ENCODE results near the gene RP2. TPM values are rescaled to one million over a fixed set of nuclear protein-coding genes. Genes with fewer than 3 reads are reported as not detected.

RP2 gene
- total RNA-seq, 3 donors from 2014 or later (not counting 1 experiment from before 2014, with no cell fraction given) = 10.2 to 13.9 (median 10.8) TPM

DNA sequence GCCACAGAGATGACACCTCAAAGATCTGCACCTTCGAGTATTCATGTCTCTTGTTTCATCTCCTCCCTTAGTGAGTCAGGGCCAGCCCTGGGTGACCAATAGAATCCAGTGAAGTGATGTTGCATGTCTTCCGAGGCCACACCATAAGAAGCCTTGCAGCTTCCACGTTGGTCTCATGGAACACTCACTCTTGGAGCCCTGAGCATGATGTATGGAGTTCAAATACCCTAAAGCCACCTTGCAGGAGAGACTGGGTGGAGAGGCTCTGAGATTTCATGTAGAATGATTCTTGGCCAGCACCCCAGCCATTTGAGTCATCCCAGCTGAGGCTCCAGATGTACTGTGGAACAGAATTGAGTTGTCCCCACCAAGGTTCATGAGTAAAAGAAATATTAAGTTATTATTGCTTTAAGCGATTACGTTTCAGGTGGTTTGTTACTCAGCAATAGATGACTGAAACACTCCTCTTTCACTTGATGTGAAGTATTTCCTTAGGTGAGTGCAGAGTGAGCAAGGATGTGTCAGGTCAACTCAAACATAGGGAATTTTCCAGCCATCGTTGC, 5.0 kb upstream of the RP2 start:
- Histone ChIP-seq H3K27me3 (ENCODE audit: control insufficient read depth, insufficient read depth, low read length) (no peaks in the 10 kb centered on the region), H3K4me1 (ENCODE audit: control insufficient read depth, insufficient read depth, low read length) (peaks cover 6% of the 10 kb centered on the region), H3K36me3 (ENCODE audit: control insufficient read depth, insufficient read depth, low read length) (no peaks in the 10 kb centered on the region), H3K9me3 (ENCODE audit: control insufficient read depth, insufficient read depth, low read length) (no peaks in the 10 kb centered on the region), H3K27ac (ENCODE audit: low read length) (no peak overlapping the region), H3K4me3 (ENCODE audit: low read length) (no peak overlapping the region)
- intact Hi-C loops (cut with micrococcal nuclease) = no loop called here
- ATAC-seq (no peak), DNase-seq (no peak)
- no peak overlapping the region for H3K4me3 Mint-ChIP-seq
- no peaks in the 10 kb centered on the region for H3K9me3 Mint-ChIP-seq
- TF ChIP-seq, protein P1, sequence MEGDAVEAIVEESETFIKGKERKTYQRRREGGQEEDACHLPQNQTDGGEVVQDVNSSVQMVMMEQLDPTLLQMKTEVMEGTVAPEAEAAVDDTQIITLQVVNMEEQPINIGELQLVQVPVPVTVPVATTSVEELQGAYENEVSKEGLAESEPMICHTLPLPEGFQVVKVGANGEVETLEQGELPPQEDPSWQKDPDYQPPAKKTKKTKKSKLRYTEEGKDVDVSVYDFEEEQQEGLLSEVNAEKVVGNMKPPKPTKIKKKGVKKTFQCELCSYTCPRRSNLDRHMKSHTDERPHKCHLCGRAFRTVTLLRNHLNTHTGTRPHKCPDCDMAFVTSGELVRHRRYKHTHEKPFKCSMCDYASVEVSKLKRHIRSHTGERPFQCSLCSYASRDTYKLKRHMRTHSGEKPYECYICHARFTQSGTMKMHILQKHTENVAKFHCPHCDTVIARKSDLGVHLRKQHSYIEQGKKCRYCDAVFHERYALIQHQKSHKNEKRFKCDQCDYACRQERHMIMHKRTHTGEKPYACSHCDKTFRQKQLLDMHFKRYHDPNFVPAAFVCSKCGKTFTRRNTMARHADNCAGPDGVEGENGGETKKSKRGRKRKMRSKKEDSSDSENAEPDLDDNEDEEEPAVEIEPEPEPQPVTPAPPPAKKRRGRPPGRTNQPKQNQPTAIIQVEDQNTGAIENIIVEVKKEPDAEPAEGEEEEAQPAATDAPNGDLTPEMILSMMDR (IDR thresholded peaks at IDR 0.05) = no peak
- no peaks in the 10 kb centered on the region for H3K36me3 Mint-ChIP-seq
- no peak overlapping the region for H3K27ac Mint-ChIP-seq
- peaks cover 2 to 18% of the 10 kb centered on the region in 2 donors for H3K27me3 Mint-ChIP-seq (ENCODE audit: low read depth in 2 of 2)
- WGBS (ENCODE audit: insufficient coverage) = 88% methylated on average over 6 of the region's 6 CpGs
- H3K4me1 Mint-ChIP-seq = peaks cover 2 to 10% of the 10 kb centered on the region in 2 donors

DNA sequence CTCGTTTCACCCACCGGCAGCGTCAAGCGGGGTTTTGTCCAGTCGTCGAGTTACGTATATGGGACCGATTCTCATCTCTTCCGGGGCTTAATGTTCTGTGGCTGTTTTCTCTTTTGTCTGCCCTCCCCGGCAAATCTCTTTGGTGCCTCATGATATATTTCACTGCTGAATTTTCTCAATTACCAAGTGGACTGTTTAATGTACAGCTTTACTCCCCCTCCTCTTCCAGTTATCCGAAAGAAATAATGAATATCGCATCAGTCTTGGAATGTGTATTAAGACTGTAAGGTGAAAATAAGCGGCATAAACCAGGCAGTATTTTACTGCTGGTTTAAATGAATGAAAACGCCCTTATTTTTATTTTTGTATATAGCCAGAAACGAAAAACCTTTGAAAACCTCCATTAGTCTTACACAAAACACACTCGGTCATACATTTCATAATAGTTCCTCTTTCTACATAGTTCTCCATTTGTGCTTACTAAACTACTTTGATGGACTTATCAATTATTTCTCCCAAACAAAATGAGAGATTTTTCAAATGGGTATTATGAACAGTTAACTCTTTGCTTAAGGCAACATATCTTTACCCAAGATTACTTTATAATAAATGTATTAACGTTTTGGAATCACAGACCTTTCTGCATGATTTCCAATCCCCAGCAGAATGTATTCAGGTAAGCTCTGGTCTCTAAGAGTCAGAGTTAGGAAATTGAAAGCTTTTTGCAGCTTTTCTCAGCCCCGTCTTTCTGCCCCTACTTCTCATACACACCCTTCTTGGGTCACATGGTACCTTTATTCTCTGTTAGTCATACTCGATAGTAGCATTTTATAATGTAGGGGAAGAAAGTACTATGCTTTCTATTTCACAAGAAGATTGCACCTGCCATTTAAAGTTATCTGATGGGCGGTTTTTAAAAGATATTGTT, 979 bp downstream of the RP2 start:
- no peaks in the 10 kb centered on the region for H3K9me3 ChIP-seq (ENCODE audit: control insufficient read depth, insufficient read depth, low read length)
- Mint-ChIP-seq H3K36me3 (no peaks in the 10 kb centered on the region), H3K4me3 (peak overlapping the region; percentile 98), H3K9me3 (no peaks in the 10 kb centered on the region), H3K4me1 (peaks cover 14 to 17% of the 10 kb centered on the region in 2 donors), H3K27me3 (ENCODE audit: low read depth in 2 of 2) (no peaks in the 10 kb centered on the region), H3K27ac (peak overlapping the region; percentile 95 to 98)
- H3K36me3 ChIP-seq (ENCODE audit: control insufficient read depth, insufficient read depth, low read length) = no peaks in the 10 kb centered on the region
- H3K4me3 ChIP-seq (ENCODE audit: low read length) = peak overlapping the region; percentile 81
- H3K4me1 ChIP-seq (ENCODE audit: control insufficient read depth, insufficient read depth, low read length) = peaks cover 10% of the 10 kb centered on the region
- 0% methylated on average over 9 of the region's 20 CpGs for WGBS (ENCODE audit: insufficient coverage)
- H3K27me3 ChIP-seq (ENCODE audit: control insufficient read depth, insufficient read depth, low read length) = no peaks in the 10 kb centered on the region
- ATAC-seq = peak; percentile 5 to 28 (median 25)
- intact Hi-C loops (cut with micrococcal nuclease) = no loop called here
- TF ChIP-seq, protein P1 (IDR thresholded peaks at IDR 0.05) = no peak
- peak in 1 of 2 donors; percentile 39 for DNase-seq
- H3K27ac ChIP-seq (ENCODE audit: low read length) = peak overlapping the region; percentile 92

- Histone ChIP-seq H3K4me1 (ENCODE audit: control insufficient read depth, insufficient read depth, low read length) (peaks cover 10% of the 10 kb centered on the region), H3K27ac (ENCODE audit: low read length) (peak overlapping the region; percentile 92)
- WGBS (ENCODE audit: insufficient coverage) = no CpG with 5 or more reads among the region's 1 CpG
Measured at GRCh38 chrX:46838486-46838870, 1.6 kb downstream of the RP2 start.

More at GRCh38 chrX:46838486-46838870, 1.6 kb downstream of the RP2 start:
- TF ChIP-seq, protein P1 (IDR thresholded peaks at IDR 0.05) = no peak
- no peaks in the 10 kb centered on the region for H3K27me3 Mint-ChIP-seq (ENCODE audit: low read depth in 2 of 2)
- H3K4me1 Mint-ChIP-seq = peaks cover 14 to 17% of the 10 kb centered on the region in 2 donors
- no peaks in the 10 kb centered on the region for H3K9me3 Mint-ChIP-seq
- H3K4me3 Mint-ChIP-seq = peak overlapping the region; percentile 98
- no peaks in the 10 kb centered on the region for H3K27me3 ChIP-seq (ENCODE audit: control insufficient read depth, insufficient read depth, low read length)
- peak overlapping the region; percentile 95 to 98 for H3K27ac Mint-ChIP-seq
- intact Hi-C loops (cut with micrococcal nuclease) = no loop called here
- ATAC-seq (no peak), DNase-seq (no peak)
- H3K9me3 ChIP-seq (ENCODE audit: control insufficient read depth, insufficient read depth, low read length) = no peaks in the 10 kb centered on the region
- H3K4me3 ChIP-seq (ENCODE audit: low read length) = no peak overlapping the region
- no peaks in the 10 kb centered on the region for H3K36me3 Mint-ChIP-seq
- H3K36me3 ChIP-seq (ENCODE audit: control insufficient read depth, insufficient read depth, low read length) = no peaks in the 10 kb centered on the region
